ENCODE results near the gene GCH1.
"Not testable (repeated sequence)": the region's sequence is repeated elsewhere in the genome, so short reads cannot be mapped to it uniquely, and the experiment has no call there.

The GCH1 gene

DNA sequence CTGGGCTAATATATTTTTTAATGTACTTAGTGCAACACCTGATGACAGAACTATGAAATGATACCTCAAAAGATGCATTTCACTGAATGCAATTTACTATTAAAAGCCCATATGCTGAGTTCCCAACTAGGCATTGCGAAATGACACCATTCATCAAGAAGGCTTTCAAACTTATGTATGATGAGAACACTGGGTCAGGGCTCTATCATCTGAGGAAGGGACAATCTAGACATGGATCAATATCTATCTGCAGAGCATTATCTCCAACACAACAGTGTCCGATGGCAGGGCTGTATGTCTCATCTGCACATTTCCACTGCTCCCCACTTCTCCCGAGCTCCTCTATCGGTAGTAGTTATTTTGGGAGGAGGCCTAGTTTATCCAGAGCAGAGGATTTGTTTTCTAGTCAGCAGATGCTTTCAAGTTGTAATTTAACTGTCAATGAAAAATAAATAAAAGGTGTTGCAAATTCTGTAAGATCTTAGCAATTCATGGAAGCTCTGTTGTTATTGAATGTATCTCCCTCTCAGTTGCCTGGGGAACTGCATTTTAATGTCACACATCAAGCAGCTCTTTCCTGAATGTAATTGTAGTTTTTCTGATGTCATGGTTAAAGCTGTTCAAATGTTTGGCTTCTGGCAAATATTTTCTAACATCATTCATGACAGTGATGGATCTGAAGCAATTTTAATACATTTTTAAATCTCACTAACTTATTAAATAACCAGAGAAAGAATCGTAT is 7.4 kb upstream of the GCH1 start:
- no peak overlapping the region for H3K27ac ChIP-seq
- no peak for DNase-seq (ENCODE audit: low read depth, low spot score)

DNA sequence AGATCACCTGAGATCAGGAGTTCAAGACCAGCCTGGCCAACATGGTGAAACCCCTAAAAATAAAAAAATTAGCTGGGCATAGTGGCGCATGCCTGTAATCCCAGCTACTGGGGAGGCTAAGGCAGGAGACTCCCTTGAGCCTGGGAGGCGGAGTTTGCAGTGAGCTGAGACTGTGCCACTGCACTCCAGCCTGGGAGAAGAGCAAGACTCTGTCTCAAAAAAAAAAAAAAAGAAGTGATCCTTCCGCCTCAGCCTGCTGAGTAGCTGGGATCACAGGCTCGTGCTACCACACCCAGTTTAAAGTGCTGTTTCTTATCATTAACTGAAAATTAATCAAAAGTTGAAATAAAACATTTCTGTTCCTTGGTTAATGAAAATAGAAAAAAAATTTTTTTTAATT is 6.3 kb upstream of the GCH1 start:
- H3K27ac ChIP-seq; DNase-seq (ENCODE audit: low read depth, low spot score): not testable (repeated sequence)

DNA sequence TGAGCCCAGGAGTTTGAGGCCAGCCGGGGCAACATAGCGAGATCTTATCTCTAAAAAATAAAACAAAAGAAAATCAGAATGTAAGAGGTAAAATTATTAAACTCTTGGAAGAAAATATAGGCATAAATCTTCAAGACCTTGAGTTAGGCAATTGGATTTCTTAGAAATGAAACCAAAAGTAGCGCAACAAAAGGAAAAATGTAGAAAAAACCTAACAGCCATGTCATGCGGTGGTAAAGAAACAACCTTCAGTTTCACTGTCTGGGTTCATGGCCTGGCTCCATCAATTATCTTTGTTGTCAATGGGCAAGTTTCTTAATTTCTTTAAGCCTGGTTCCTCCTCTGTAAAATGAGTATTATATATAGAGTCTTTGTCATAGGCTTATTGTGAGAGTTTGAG is 5.6 kb upstream of the GCH1 start:
- H3K27ac ChIP-seq, result no peak overlapping the region
- DNase-seq (ENCODE audit: low read depth, low spot score), result no peak

DNA sequence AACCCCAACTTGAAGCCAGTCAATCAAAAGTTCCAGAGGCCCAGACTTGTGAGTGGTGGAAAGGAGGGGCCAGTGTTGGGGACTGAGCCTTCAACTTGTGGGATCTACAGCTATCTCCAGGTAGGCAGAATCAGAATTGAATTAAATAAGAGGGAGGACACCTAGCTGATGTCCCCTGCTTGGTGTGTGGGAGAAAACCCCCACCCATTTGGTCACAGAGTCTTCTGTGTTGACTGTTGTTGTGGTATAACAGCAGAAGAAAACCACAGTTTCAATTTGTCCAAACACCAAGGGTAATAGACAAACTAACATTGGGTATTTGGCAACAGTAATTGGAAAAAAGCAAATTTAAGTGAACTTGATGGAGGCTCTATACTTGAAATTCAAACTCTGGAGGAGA is 3.4 kb upstream of the GCH1 start:
- DNase-seq (ENCODE audit: low read depth, low spot score), result no peak

DNA sequence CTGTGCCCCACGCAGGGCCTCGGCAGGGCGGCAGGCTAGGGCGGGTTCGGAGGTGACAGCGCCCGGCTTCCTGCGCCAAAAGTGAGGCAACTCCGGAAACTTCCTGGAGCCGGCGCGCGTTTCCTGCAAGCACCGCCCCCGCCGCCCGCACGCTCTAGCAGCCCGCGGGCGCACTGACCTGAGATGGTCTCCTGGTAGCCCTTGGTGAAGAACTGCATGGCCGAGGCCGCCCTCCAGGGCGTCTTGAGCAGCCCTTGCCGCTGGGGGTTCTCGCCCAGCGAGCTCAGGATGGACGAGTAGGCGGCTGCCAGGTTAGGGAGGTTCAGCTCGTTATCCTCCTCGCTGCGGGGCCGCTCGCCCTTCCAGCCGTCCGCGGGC is 494 bp downstream of the GCH1 start:
- no peak for DNase-seq (ENCODE audit: low read depth, low spot score)
- H3K27ac ChIP-seq, result peak overlapping the region; percentile 64

More for the DNA sequence above, 3.4 kb upstream of the GCH1 start:
- H3K27ac ChIP-seq, result no peak overlapping the region

DNA sequence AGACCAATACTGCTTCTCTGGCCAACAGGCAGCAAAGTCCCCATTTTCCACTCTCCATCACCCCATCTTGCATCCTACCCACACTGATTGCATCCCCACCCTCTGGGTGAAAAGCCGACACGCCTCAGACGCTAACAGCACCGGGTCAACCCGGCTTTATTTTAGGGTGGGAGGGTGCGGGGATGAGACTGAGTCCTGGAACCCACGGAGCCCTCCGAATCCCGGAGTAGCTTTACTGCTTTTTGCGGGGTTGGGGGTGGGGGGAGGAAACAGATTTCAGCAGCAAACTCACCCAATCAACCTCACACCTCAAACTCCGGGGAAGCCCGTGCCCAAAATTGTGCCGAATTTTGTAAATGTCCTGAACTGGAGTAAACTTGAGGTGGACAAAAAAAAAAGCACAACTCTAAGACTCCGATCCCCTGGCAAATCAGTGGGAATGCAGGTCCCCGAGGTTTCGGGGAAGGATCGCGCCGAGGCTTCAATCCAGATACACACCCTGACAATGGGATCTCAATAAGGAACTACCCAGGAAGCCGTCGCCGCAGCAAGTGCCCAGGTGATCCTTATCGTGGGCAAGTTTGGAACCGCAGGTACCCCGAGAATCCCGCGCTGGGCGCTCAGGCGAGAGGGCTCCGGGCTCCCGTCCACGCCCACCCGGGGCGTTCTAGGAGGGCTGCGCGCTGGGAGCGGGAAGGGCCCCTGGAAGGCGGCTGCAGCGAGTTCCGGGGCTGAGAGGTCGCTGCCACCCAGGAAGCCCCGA is 1.1 kb downstream of the GCH1 start:
- DNase-seq (ENCODE audit: low read depth, low spot score), result no peak
- H3K27ac ChIP-seq, result peak overlapping the region; percentile 64

DNA sequence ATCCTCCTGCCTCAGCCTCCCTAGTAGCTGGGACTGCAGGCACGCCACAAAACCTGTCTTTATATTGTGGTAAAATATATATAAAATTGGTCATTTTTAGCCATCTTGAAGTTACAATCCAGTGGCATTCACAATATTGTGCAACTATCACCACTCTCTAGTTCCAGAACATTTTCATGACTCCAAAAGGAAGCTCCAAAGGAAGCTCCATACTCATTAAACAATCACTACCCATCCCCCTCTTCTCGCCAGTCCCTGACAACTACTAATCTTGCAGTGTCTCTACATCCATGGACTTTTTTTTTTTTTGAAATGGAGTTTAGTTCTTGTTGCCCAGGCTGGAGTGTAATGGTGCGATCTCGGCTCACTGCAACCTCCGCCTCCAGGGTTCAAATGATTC is 3.1 kb downstream of the GCH1 start:
- H3K27ac ChIP-seq, result no peak overlapping the region

DNA sequence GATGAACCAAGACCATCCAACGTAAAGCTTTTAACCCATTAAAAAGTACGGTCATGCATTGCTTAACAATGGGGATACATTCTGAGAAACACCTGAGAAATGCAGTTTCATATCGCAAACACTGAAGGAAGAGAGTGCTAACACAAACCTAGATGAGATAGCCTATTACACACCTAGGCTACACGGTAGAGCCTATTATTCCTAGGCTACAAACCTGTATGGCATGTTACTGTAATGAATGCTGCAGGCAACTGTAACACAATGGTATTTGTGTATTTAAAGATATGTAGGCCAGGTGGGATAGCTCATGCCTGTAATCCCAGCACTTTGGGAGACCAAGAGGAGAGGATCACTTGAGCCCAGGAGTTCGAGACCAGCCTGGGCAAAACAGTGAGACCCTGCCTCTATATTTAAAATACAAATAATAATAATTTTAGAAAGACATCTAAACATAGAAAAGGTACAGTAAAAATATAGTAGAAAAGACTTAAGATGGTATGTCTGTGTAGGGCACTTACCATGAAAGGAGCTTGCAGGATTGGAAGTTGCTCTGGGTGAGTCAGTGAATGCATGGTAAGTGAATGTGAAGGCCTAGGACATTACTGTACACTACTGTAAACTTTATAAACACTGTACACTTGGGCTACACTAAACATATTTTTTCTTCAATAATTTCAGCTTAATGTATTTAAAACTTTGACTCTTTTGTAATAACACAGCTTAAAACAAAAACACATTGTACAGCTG is 4.6 kb downstream of the GCH1 start:
- not testable (repeated sequence) for H3K27ac ChIP-seq; DNase-seq (ENCODE audit: low read depth, low spot score)

More for the DNA sequence above, 3.1 kb downstream of the GCH1 start:
- DNase-seq (ENCODE audit: low read depth, low spot score), result no peak

DNA sequence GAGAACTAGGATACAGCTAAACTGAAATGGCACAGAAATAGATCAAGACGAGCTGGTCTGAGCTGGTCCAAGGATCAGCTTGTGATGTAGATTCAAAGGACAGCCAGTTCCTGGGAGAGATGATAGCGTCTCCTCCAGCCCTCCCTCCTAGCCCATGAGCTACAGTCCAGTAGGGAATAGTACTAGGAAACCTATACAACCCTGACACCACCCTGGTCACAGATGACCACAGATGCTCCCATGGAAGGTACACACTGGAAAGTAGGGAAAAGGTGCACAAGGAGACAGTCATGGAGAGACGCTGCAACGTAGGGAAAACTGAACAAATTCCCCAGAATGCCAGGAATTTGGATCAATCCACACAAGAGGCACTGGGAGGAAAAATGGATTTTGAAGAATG is 6.9 kb downstream of the GCH1 start:
- no peak overlapping the region for H3K27ac ChIP-seq
- no peak for DNase-seq (ENCODE audit: low read depth, low spot score)

DNA sequence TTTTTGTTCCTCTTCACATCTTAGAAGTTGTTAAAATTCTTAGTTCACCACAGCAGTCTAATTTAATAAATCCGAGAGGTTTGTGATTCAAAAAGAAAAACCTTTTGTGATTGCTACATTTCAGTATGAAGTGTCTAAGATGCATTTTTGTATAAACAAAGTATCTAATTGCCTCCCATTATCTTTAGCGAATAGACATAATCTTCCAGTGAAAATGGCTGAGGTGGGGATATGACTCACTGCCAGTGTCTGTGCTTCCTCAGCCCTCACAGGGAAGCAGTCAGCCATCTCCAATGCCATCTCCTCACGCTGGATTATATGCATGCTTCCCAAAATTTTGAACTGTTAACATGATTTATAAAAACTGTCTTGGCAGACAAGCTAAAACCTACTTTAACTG is 7.6 kb downstream of the GCH1 start:
- H3K27ac ChIP-seq, result no peak overlapping the region
- no peak for DNase-seq (ENCODE audit: low read depth, low spot score)

DNA sequence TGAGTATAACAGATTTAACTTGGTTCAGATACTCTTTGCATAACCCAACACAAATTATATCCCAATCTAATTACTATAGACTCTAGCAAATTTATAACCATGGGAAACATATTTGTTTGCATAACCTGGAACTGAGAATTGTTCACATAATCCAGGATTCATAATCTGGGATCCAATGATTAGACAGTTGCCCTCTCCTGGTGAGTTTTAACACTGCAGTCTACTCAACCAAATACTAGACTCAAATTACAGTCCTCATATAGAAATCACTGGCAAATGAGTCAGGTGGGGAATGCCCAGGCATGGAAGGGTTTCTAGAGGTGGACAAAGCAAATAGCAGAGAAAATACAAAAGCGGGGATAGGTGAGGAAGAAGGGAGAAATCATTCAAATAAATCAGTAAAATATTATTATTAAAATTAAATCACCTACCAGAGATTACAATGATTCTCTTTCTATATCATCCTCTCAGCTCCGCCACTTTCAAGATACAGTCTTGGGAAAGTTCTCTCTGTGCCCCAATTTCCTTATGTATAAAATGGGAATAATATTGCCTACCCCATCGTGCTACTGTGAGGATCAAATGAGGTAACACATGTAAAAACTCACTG is 9.4 kb downstream of the GCH1 start:
- H3K27ac ChIP-seq, result no peak overlapping the region
- peak; percentile 16 for DNase-seq (ENCODE audit: low read depth, low spot score)

DNA sequence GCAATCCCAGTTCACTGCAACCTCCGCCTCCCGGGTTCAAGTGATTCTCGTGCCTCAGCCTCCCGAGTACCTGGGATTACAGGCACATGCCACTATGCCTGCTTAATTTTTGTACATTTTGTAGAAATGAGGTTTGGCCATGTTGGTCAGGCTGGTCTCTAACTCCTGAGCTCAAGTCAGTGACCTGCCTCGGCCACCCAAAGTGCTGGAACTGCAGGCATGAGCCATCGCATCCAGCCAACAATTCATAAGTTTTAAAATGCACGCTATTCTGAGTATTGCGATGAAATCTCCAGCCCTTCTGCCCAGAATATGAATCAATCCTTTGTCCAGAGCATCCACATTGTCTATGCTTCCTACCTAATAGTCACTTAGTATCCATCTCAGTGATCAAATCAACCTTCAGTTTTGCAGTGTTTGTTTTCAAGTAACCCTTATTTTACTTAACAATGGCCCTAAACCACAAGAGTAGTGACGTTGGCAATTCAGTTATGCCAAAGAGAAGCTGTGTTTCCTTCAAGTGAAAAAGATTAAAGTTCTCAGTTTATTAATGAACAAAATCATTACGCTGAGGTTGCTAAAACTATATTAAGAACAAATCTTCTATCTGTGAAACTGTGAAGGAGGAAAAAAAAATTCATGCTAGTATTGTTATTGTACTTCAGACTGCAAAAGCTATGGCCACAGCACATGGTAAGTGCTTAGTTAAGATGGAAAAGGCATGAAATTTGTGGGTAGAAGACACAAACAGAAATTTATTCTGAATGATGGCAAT is 11.0 kb downstream of the GCH1 start:
- no peak overlapping the region for H3K27ac ChIP-seq
- DNase-seq (ENCODE audit: low read depth, low spot score), result no peak

DNA sequence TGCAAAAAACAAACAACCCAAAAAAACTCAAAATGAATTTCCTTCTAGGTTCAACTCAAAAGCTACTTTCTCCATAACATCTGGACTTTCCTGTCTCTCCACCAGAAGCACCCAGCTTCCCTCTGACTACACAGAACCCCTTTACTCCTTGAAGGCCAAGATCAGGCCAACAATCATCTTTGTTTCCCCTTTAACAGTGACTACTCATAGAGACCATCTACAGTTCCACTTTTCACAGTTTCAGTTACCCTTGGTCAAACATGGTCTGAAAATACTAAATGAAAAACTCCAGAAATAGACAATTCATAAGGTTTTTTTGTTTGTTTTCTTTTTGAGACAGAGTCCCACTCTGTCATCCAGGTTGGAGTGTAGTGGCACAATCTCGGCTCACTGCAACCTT is 11.8 kb downstream of the GCH1 start:
- no peak overlapping the region for H3K27ac ChIP-seq
- DNase-seq (ENCODE audit: low read depth, low spot score), result no peak

DNA sequence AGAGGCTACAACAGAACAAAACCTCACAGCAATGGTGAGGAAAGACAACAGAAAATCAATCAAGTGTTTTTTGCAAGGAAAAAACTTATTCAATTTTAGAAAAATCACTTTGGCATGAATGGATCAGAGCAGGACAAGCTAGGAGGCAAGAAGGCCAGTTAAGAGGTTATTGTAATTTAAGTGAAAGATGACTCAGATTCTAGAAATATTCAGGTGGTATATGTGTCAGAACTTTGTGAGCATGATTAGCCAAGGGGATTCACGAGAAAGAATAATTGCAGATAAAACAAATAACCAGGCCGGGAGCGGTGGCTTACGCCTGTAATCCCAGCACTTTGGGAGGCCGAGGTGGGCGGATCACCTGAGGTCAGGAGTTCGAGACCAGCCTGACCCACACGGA is 12.7 kb downstream of the GCH1 start:
- no peak overlapping the region for H3K27ac ChIP-seq
- no peak for DNase-seq (ENCODE audit: low read depth, low spot score)

DNA sequence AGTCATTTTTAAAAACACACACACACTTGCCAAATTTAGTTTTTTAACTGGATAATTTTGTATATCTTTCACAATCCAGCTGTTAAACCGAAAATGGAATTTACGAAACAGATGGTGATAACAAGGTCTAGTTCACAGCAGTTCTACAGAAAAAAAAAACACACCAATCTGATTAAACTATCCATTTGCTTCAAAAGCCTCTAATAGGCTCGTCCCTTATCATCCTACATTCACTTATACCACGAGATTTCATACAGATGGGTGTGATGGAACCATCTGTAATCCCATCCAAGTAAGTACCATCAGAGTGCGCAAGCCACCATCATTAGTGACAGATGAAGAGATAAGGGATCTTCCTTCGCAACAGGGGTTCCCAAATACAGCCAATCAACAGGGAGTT is 20.1 kb downstream of the GCH1 start:
- no peak for DNase-seq (ENCODE audit: low read depth, low spot score)
- H3K27ac ChIP-seq, result no peak overlapping the region

DNA sequence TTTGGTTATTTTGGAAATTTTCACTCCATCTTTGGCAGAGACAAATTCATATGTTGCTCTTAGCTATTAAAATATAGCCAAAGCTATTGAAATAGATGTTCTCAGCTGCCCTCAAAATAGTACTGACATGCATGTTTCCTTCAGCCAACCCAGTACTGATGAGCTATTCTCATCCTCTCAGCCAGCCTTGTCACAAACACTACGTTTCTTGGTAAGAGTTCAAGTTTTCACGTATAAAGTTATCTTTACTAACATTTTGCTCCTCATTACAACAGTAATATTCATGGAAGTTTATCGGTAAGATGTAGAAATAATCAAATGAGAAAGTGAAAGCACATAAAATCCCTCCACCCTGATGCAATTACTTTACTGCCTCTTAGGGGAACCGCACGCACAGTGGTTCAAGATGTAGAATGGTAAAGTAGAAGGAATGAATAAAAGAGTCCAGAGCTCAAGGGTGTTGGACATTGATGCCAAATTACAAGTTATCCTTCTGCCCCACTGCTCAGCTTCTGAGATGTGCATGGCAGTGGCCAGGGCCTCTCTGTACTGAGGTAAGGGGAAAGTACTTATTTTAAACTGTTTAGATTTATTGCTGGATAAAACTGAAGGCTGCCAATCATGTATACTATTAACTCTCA is 20.7 kb downstream of the GCH1 start:
- DNase-seq (ENCODE audit: low read depth, low spot score), result no peak
- H3K27ac ChIP-seq, result peak overlapping the region; percentile 14

DNA sequence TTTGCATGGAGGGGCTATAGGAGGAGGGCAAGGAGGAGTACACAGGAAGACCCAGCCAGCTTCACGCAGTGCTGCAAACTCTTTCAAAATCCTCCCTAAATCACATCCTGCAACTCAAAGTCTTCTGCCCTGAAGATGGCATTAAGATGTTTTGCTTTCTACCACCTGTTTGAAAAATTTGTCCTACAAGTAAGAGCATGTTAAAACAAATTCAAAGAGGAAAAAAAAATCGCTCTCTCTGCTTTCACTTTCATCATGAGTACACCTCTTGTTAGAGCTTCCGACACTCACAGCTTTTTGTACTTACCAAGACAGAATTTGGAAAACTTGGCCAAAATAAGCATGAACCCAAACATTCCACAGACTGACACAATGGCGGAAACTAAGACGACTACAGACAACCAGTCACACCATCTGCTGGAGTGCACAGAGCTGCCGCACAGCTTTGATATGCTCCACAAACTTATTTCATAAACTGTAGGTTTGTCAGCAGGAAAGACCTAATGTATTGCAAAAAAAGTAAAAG is 21.3 kb downstream of the GCH1 start:
- peak; percentile 14 for DNase-seq (ENCODE audit: low read depth, low spot score)
- peak overlapping the region; percentile 14 for H3K27ac ChIP-seq

DNA sequence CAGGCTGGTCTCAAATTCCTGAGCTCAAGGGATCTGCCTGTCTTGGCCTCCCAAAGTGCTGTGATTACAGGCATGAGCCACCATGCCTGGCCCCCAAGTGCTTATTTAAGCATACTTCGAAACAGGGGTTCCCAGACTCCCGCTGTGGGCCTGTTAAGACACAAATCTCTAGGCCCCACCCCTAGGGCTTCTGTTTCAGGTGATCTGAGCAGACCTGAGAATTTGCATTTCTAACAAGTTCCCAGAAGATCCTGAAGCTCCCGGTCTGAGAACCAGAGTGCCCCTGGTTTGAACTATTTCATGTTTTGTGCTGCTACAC is 25.0 kb downstream of the GCH1 start:
- no peak for DNase-seq (ENCODE audit: low read depth, low spot score)
- no peak overlapping the region for H3K27ac ChIP-seq

DNA sequence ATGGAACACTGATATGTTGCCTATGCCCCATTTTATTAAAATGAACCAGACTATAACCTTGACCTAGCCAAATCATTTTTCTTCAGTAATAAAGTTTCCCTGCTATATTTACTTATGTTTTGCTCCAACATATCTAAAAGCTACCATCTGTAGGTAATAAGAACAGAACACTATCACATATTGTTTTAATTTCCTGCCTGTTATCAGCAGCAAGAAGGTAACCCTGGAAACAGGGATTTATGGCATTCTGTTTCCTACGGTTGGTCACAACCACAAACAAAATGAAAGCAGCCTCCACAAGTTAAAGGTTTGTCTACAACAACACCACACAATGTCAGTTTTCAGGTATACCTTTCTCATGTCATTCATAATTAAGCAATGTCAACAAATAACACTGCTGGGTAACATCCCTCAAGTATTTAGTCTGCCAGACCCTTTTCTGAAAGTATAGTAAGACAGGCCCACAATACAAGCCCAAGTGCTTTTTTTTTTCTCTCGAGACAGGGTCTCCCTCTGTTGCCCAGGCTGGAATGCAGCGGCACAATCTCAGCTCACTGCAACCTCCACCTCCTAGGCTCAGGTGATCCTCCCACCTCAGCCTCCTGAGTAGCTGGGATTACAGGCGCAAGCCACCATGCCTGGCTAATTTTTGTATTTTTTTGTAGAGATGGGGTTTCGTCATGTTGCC is 25.5 kb downstream of the GCH1 start:
- no peak overlapping the region for H3K27ac ChIP-seq
- DNase-seq (ENCODE audit: low read depth, low spot score), result no peak
